NCI-H1105 (cell line): ENCODE data around the gene PLCB3.

Source experiments
- DNase-seq: peaks from one replicate; lab custom pipeline; 2025; lab: John Stamatoyannopoulos, UW

Gene PLCB3

GRCh38 chr11:64267207-64267945, 16.0 kb downstream of the PLCB3 start:
- no peak for DNase-seq

GRCh38 chr11:64268025-64268892, 16.9 kb downstream of the PLCB3 start:
- peak; percentile 9 for DNase-seq

GRCh38 chr11:64268893-64269539, 17.7 kb downstream of the PLCB3 start:
- DNase-seq, result no peak

- peak; percentile 99 for DNase-seq
Observed at GRCh38 chr11:64269540-64270220, 18.4 kb downstream of the PLCB3 start.

- no peak for DNase-seq
Observed at GRCh38 chr11:64275031-64275800, 23.9 kb downstream of the PLCB3 start.

- no peak for DNase-seq
Observed at GRCh38 chr11:64275841-64276240, 24.5 kb downstream of the PLCB3 start.

- no peak for DNase-seq
Observed at GRCh38 chr11:64276653-64277431, 25.5 kb downstream of the PLCB3 start.

- no peak for DNase-seq
Observed at GRCh38 chr11:64278576-64279190, 27.4 kb downstream of the PLCB3 start.

- no peak for DNase-seq
Observed at GRCh38 chr11:64281957-64282770, 30.8 kb downstream of the PLCB3 start.

GRCh38 chr11:64283092-64283491, 31.8 kb downstream of the PLCB3 start:
- DNase-seq, result no peak

- peak; percentile 94 for DNase-seq
Observed at GRCh38 chr11:64284048-64284961, 33.0 kb downstream of the PLCB3 start, which contains the start of gene BAD. TSS of gene BAD (minus strand) at chr11:64284665. CDS start at chr11:64284368, 297 bp downstream.

- peak; percentile 74 for DNase-seq
Observed at GRCh38 chr11:64284962-64285884, 33.9 kb downstream of the PLCB3 start, which contains the start of gene GPR137. TSS of gene GPR137 (plus strand) at chr11:64285848. CDS start at chr11:64286525, 677 bp downstream.

GRCh38 chr11:64285885-64286800, 34.8 kb downstream of the PLCB3 start:
- peak; percentile 24 for DNase-seq

GRCh38 chr11:64286801-64287159, 35.5 kb downstream of the PLCB3 start:
- no peak for DNase-seq

GRCh38 chr11:64287676-64288352, 36.5 kb downstream of the PLCB3 start:
- no peak for DNase-seq
